H9 (cell line): ENCODE data around the gene DIS3L2. TPM values are rescaled to one million over a fixed set of nuclear protein-coding genes. Genes with fewer than 3 reads are reported as not detected.

Experiments
- DNase-seq: peaks from one replicate; pipeline ENCODE4 v3.0.0-alpha.2; 2017
- H2AFZ ChIP-seq: one replicate; pipeline ENCODE4 v1.6.1; 2013; ENCODE audit warnings: mild to moderate bottlenecking, low read length, control low read depth, moderate library complexity
- H2AK5ac ChIP-seq: 2 replicates; pipeline ENCODE4 v1.6.1; 2013; ENCODE audit warnings: low read length, control low read depth, mixed read lengths; ENCODE audit not compliant: insufficient read length
- H2BK120ac ChIP-seq: one replicate; pipeline ENCODE4 v1.6.1; 2013; ENCODE audit warnings: low read depth, mild to moderate bottlenecking, low read length, control low read depth, inconsistent platforms; ENCODE audit not compliant: poor library complexity, severe bottlenecking
- H2BK12ac ChIP-seq: 2 replicates; pipeline ENCODE4 v1.6.1; 2013; ENCODE audit warnings: low read length, control low read depth, mixed read lengths, low read depth; ENCODE audit not compliant: insufficient read length
- H2BK15ac ChIP-seq: 2 replicates; pipeline ENCODE4 v1.6.1; 2013; ENCODE audit warnings: low read depth, low read length, control low read depth
- H2BK20ac ChIP-seq: one replicate; pipeline ENCODE4 v1.6.1; 2013; ENCODE audit warnings: low read depth, mild to moderate bottlenecking, low read length, control low read depth, inconsistent platforms; ENCODE audit not compliant: poor library complexity, severe bottlenecking
- H2BK5ac ChIP-seq: 2 replicates; pipeline ENCODE4 v1.6.1; 2013; ENCODE audit warnings: low read length, control low read depth, mixed read lengths; ENCODE audit not compliant: insufficient read length
- H3K14ac ChIP-seq: 2 replicates; pipeline ENCODE4 v1.6.1; 2013; ENCODE audit warnings: low read length, control low read depth; ENCODE audit not compliant: insufficient read depth
- H3K18ac ChIP-seq: 2 replicates; pipeline ENCODE4 v1.6.1; 2013; ENCODE audit warnings: low read depth, mild to moderate bottlenecking, mixed read lengths, low read length, control low read depth; ENCODE audit not compliant: insufficient read length
- H3K23ac ChIP-seq: 2 replicates; pipeline ENCODE4 v1.6.1; 2013; ENCODE audit warnings: low read length, control low read depth, mixed read lengths, low read depth; ENCODE audit not compliant: insufficient read length
- H3K23me2 ChIP-seq: 2 replicates; pipeline ENCODE4 v1.6.1; 2013; ENCODE audit warnings: low read depth, mild to moderate bottlenecking, mixed read lengths, low read length, control low read depth; ENCODE audit not compliant: insufficient read length, poor library complexity, severe bottlenecking
- H3K27ac ChIP-seq: 2 replicates; pipeline ENCODE4 v1.5.1; 2013; ENCODE audit warnings: low read length, control low read depth, mixed read lengths, low read depth; ENCODE audit not compliant: insufficient read length
- H3K27me3 ChIP-seq: 2 replicates; pipeline ENCODE4 v1.6.1; 2013; ENCODE audit warnings: low read length, control low read depth, inconsistent platforms; ENCODE audit not compliant: insufficient read depth
- H3K4ac ChIP-seq: 2 replicates; pipeline ENCODE4 v1.6.1; 2013; ENCODE audit warnings: low read depth, mild to moderate bottlenecking, control low read depth, inconsistent platforms, low read length, moderate library complexity
- H3K4me1 ChIP-seq: 2 replicates; pipeline ENCODE4 v1.6.1; 2013; ENCODE audit warnings: low read length, control low read depth, inconsistent platforms; ENCODE audit not compliant: insufficient read depth
- H3K4me2 ChIP-seq: 2 replicates; pipeline ENCODE4 v1.6.1; 2013; ENCODE audit warnings: low read length, control low read depth, mixed read lengths; ENCODE audit not compliant: insufficient read length, insufficient read depth
- H3K56ac ChIP-seq: 2 replicates; pipeline ENCODE4 v1.6.1; 2013; ENCODE audit warnings: low read depth, mild to moderate bottlenecking, mixed read lengths, low read length, control low read depth; ENCODE audit not compliant: insufficient read length
- H3K79me1 ChIP-seq: 2 replicates; pipeline ENCODE4 v1.6.1; 2013; ENCODE audit warnings: low read depth, mild to moderate bottlenecking, moderate library complexity, low read length, control low read depth, inconsistent platforms; ENCODE audit not compliant: insufficient read depth, poor library complexity, severe bottlenecking
- H3K79me2 ChIP-seq: 2 replicates; pipeline ENCODE4 v1.6.1; 2013; ENCODE audit warnings: low read length, control low read depth, inconsistent platforms; ENCODE audit not compliant: insufficient read depth
- H3K9ac ChIP-seq: 2 replicates; pipeline ENCODE4 v1.6.1; 2013; ENCODE audit warnings: low read length, control low read depth, mixed read lengths; ENCODE audit not compliant: insufficient read length; ENCODE audit errors: extremely low read depth
- H3K9me3 ChIP-seq: one replicate; pipeline ENCODE4 v1.6.1; 2013; ENCODE audit warnings: low read depth, low read length, inconsistent platforms; ENCODE audit not compliant: control insufficient read depth
- H3T11ph ChIP-seq: one replicate; pipeline ENCODE4 v1.6.1; 2013; ENCODE audit warnings: mild to moderate bottlenecking, low read length, control low read depth, inconsistent platforms
- H4K20me1 ChIP-seq: one replicate; pipeline ENCODE4 v1.6.1; 2013; ENCODE audit not compliant: control insufficient read depth, insufficient read length, insufficient read depth
- H4K5ac ChIP-seq: 2 replicates; pipeline ENCODE4 v1.6.1; 2013; ENCODE audit warnings: low read depth, mild to moderate bottlenecking, mixed read lengths, low read length, control low read depth; ENCODE audit not compliant: insufficient read length
- H4K8ac ChIP-seq: replicated peaks from 2 replicates; pipeline ENCODE4 v1.6.1; 2013; ENCODE audit warnings: low read length, control low read depth, mixed read lengths, low read depth; ENCODE audit not compliant: insufficient read length
- H4K91ac ChIP-seq: 2 replicates; pipeline ENCODE4 v1.6.1; 2013; ENCODE audit warnings: low read depth, mild to moderate bottlenecking, moderate library complexity, mixed read lengths, low read length, control low read depth; ENCODE audit not compliant: insufficient read length
- H3K27ac Mint-ChIP-seq, 3 experiments: 2 replicates in 2 of 3; 3 replicates in 1 of 3; pipeline ENCODE4 v1.8.0; 2020 to 2021; ENCODE audit warnings: mixed read lengths in 3 of 3, mild to moderate bottlenecking in 1 of 3, moderate library complexity in 1 of 3
- H3K27me3 Mint-ChIP-seq: 2 replicates; pipeline ENCODE4 v1.8.0; 2021; ENCODE audit warnings: low read depth, mild to moderate bottlenecking, moderate library complexity, mixed read lengths
- H3K36me3 Mint-ChIP-seq, 3 experiments: 2 replicates in 2 of 3; 3 replicates in 1 of 3; pipeline ENCODE4 v1.8.0; 2020 to 2021; ENCODE audit warnings: low read depth in 3 of 3, mixed read lengths in 3 of 3; ENCODE audit not compliant: insufficient read depth in 1 of 3
- H3K4me1 Mint-ChIP-seq, 2 experiments: 2 replicates each; pipeline ENCODE4 v1.8.0; 2020; ENCODE audit warnings: mixed read lengths in 2 of 2
- H3K4me3 Mint-ChIP-seq, 2 experiments: 2 replicates in 1 of 2; 3 replicates in 1 of 2; pipeline ENCODE4 v1.8.0; 2020 to 2021; ENCODE audit warnings: mild to moderate bottlenecking in 2 of 2, mixed read lengths in 2 of 2, moderate library complexity in 1 of 2
- H3K9me3 Mint-ChIP-seq, 2 experiments: 2 replicates in 1 of 2; 3 replicates in 1 of 2; pipeline ENCODE4 v1.8.0; 2020; ENCODE audit warnings: mild to moderate bottlenecking in 2 of 2, mixed read lengths in 2 of 2, moderate library complexity in 1 of 2
- CTCF ChIP-seq: fragments of 200-600 bp; sonication (generic); conservative IDR thresholded peaks from 3 replicates; pipeline ENCODE4 v1.8.0; 2021; ENCODE audit warnings: antibody characterized with exemption, mild to moderate bottlenecking
- WGBS: extraction: QIAGEN DNeasy Blood & Tissue Kit; methylation state at CpG from one replicate; pipeline ENCODE4 v1.1.7; 2013; ENCODE audit warnings: missing lambda C conversion rate, low lambda C conversion rate, mixed read lengths; ENCODE audit not compliant: insufficient read length; ENCODE audit errors: extremely low coverage; 5-methylcytosine and 5-hydroxymethylcytosine counted together
- total RNA-seq: library from RNA; stranded (reverse); gene quantifications from 2 replicates; pipeline ENCODE4 v1.2.1, GENCODE V29; 2021

DIS3L2 gene
- total RNA-seq, 1 experiment from 2014 or later, result 28.1 TPM

- Histone ChIP-seq H3K14ac (no peak overlapping the region), H2AK5ac (no peak overlapping the region), H2BK5ac (no peak overlapping the region), H4K20me1 (no peaks in the 10 kb centered on the region), H3K9ac (no peak overlapping the region), H3K23ac (no peak overlapping the region), H3K27me3 (no peaks in the 10 kb centered on the region; the same call in 1 of the 2 replicates), H3K4me1 (peaks cover 12% of the 10 kb centered on the region; the same call in 1 of the 2 replicates), H2BK12ac (no peak overlapping the region), H2BK15ac (no peak overlapping the region), H3K56ac (no peak overlapping the region), H3K79me1 (no peaks in the 10 kb centered on the region), H3K79me2 (no peaks in the 10 kb centered on the region), H2BK120ac (no peak overlapping the region), H3K23me2 (no peaks in the 10 kb centered on the region), H4K8ac (no peak overlapping the region), H2AFZ (no peak overlapping the region), H3T11ph (no peak overlapping the region), H2BK20ac (no peak overlapping the region), H4K91ac (no peak overlapping the region), H3K4me2 (no peak overlapping the region), H3K18ac (no peak overlapping the region), H4K5ac (no peak overlapping the region), H3K9me3 (no peaks in the 10 kb centered on the region), H3K4ac (no peak overlapping the region), H3K27ac (no peak overlapping the region)
- peaks cover 11 to 16% of the 10 kb centered on the region in 2 experiments for H3K4me1 Mint-ChIP-seq
- peaks cover 2 to 8% of the 10 kb centered on the region in 2 experiments; a peak in 2 of 5 replicates for H3K9me3 Mint-ChIP-seq
- DNase-seq, result no peak
- H3K36me3 Mint-ChIP-seq, result peaks cover 4 to 12% (median 6%) of the 10 kb centered on the region in 3 experiments
- no CpG with 5 or more reads among the region's 1 CpG for WGBS
- TF ChIP-seq CTCF, result no peak
- H3K27ac Mint-ChIP-seq, result no peak overlapping the region
- H3K27me3 Mint-ChIP-seq, result no peaks in the 10 kb centered on the region
- H3K4me3 Mint-ChIP-seq, result no peak overlapping the region
Measured at GRCh38 chr2:232280341-232280740, 318.8 kb downstream of the DIS3L2 start.
